Osteocyte (in vitro differentiated cells): Measurements from ENCODE around the gene CSNK2A3. TPM values are rescaled to one million over a fixed set of nuclear protein-coding genes. Genes with fewer than 3 reads are reported as not detected.

Source experiments
- DNase-seq: peaks from one replicate; pipeline ENCODE4 v3.0.0; 2021; ENCODE audit warnings: mixed read lengths; ENCODE audit not compliant: unreplicated experiment; ENCODE audit errors: extremely low spot score
- H3K27ac Mint-ChIP-seq: one replicate; pipeline ENCODE4 v1.8.0; 2021; ENCODE audit warnings: mild to moderate bottlenecking, mixed read lengths; ENCODE audit not compliant: unreplicated experiment
- H3K27me3 Mint-ChIP-seq: one replicate; pipeline ENCODE4 v1.8.0; 2021; ENCODE audit warnings: mixed read lengths; ENCODE audit not compliant: unreplicated experiment
- H3K36me3 Mint-ChIP-seq: one replicate; pipeline ENCODE4 v1.8.0; 2021; ENCODE audit warnings: mixed read lengths; ENCODE audit not compliant: unreplicated experiment
- H3K4me1 Mint-ChIP-seq: one replicate; pipeline ENCODE4 v1.8.0; 2021; ENCODE audit warnings: mixed read lengths; ENCODE audit not compliant: unreplicated experiment
- H3K4me3 Mint-ChIP-seq: one replicate; pipeline ENCODE4 v1.8.0; 2021; ENCODE audit warnings: mild to moderate bottlenecking, moderate library complexity, mixed read lengths; ENCODE audit not compliant: unreplicated experiment
- H3K9me3 Mint-ChIP-seq: one replicate; pipeline ENCODE4 v1.8.0; 2021; ENCODE audit warnings: mixed read lengths; ENCODE audit not compliant: unreplicated experiment
- CTCF ChIP-seq: fragments of 200-600 bp; sonication (generic); IDR thresholded peaks from 2 replicates; pipeline ENCODE4 v1.5.0; 2021; ENCODE audit warnings: antibody characterized with exemption, mild to moderate bottlenecking, moderate library complexity
- total RNA-seq: library from RNA; stranded (reverse); gene quantifications from 2 replicates; pipeline ENCODE4 v1.2.1, GENCODE V29; 2021

The CSNK2A3 gene
- total RNA-seq, 1 donor from 2014 or later, result 2.1 TPM

- Mint-ChIP-seq H3K4me3 (no peak overlapping the region), H3K4me1 (peaks cover 4% of the 10 kb centered on the region), H3K27ac (no peak overlapping the region), H3K9me3 (peaks cover 9% of the 10 kb centered on the region), H3K36me3 (peaks cover 38% of the 10 kb centered on the region), H3K27me3 (no peaks in the 10 kb centered on the region)
- no peak for DNase-seq
- no peak for TF ChIP-seq CTCF
These were observed 34.1 kb downstream of the CSNK2A3 start for GRCh38 chr11:11318961-11319360.

GRCh38 chr11:11318461-11318860 lies 34.6 kb downstream of the CSNK2A3 start:
- Mint-ChIP-seq H3K9me3 (peaks cover 9% of the 10 kb centered on the region), H3K27me3 (no peaks in the 10 kb centered on the region), H3K36me3 (peaks cover 33% of the 10 kb centered on the region), H3K4me3 (no peak overlapping the region), H3K27ac (no peak overlapping the region), H3K4me1 (peaks cover 10% of the 10 kb centered on the region)
- DNase-seq, result no peak
- no peak for TF ChIP-seq CTCF

GRCh38 chr11:11316651-11317230 lies 36.3 kb downstream of the CSNK2A3 start:
- TF ChIP-seq CTCF, result no peak
- peaks cover 15% of the 10 kb centered on the region for H3K4me1 Mint-ChIP-seq
- peaks cover 4% of the 10 kb centered on the region for H3K9me3 Mint-ChIP-seq
- H3K27me3 Mint-ChIP-seq, result no peaks in the 10 kb centered on the region
- no peak for DNase-seq
- no peak overlapping the region for H3K27ac Mint-ChIP-seq
- peaks cover 21% of the 10 kb centered on the region for H3K36me3 Mint-ChIP-seq
- H3K4me3 Mint-ChIP-seq, result no peak overlapping the region

GRCh38 chr11:11313902-11314692 lies 39.0 kb downstream of the CSNK2A3 start:
- peak overlapping the region; percentile 17 for H3K27ac Mint-ChIP-seq
- H3K4me3 Mint-ChIP-seq, result no peak overlapping the region
- TF ChIP-seq CTCF, result no peak
- DNase-seq, result no peak
- peaks cover 4% of the 10 kb centered on the region for H3K9me3 Mint-ChIP-seq
- peaks cover 15% of the 10 kb centered on the region for H3K4me1 Mint-ChIP-seq
- H3K27me3 Mint-ChIP-seq, result no peaks in the 10 kb centered on the region
- H3K36me3 Mint-ChIP-seq, result peaks cover 22% of the 10 kb centered on the region

- Mint-ChIP-seq H3K27ac (peak overlapping the region; percentile 17), H3K9me3 (peaks cover 4% of the 10 kb centered on the region), H3K4me1 (peaks cover 15% of the 10 kb centered on the region), H3K36me3 (peaks cover 21% of the 10 kb centered on the region), H3K4me3 (no peak overlapping the region), H3K27me3 (no peaks in the 10 kb centered on the region)
- TF ChIP-seq CTCF, result no peak
- no peak for DNase-seq
These were observed 39.6 kb downstream of the CSNK2A3 start for GRCh38 chr11:11313426-11313825.
